ENCODE measurements around the gene SCARF2.

DNA sequence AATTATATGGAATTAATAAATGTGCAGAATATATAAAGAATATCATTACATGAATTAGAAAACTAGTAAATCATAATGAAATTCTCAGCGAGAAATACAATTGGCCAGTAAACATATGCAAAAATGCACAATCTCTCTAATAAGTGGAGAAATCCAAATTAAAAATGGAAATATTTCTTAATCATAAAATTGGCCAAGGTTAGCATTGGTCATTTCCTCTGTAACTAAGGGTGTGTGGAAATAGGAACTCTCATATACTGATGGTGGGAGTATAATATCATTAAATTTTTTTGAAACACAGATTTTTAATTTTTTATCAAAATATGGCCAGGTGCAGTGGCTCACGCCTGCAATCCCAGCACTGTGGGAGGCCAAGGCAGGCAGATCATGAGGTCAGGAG is 51.3 kb downstream of the SCARF2 start:
- TF ChIP-seq, protein P1, sequence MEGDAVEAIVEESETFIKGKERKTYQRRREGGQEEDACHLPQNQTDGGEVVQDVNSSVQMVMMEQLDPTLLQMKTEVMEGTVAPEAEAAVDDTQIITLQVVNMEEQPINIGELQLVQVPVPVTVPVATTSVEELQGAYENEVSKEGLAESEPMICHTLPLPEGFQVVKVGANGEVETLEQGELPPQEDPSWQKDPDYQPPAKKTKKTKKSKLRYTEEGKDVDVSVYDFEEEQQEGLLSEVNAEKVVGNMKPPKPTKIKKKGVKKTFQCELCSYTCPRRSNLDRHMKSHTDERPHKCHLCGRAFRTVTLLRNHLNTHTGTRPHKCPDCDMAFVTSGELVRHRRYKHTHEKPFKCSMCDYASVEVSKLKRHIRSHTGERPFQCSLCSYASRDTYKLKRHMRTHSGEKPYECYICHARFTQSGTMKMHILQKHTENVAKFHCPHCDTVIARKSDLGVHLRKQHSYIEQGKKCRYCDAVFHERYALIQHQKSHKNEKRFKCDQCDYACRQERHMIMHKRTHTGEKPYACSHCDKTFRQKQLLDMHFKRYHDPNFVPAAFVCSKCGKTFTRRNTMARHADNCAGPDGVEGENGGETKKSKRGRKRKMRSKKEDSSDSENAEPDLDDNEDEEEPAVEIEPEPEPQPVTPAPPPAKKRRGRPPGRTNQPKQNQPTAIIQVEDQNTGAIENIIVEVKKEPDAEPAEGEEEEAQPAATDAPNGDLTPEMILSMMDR (IDR thresholded peaks at IDR 0.05 in 8 of 11, conservative IDR thresholded peaks at IDR 0.05 in 3 of 11) = no peak
- no peak for TF ChIP-seq POLR2A (IDR thresholded peaks at IDR 0.05)

Data from spleen (tissue), 7 donors.